ENCODE measurements around the gene OMP. TPM values are rescaled to one million over a fixed set of nuclear protein-coding genes. Genes with fewer than 3 reads are reported as not detected.

Gene OMP
- total RNA-seq, 2 experiments from 2014 or later: not detected

DNA sequence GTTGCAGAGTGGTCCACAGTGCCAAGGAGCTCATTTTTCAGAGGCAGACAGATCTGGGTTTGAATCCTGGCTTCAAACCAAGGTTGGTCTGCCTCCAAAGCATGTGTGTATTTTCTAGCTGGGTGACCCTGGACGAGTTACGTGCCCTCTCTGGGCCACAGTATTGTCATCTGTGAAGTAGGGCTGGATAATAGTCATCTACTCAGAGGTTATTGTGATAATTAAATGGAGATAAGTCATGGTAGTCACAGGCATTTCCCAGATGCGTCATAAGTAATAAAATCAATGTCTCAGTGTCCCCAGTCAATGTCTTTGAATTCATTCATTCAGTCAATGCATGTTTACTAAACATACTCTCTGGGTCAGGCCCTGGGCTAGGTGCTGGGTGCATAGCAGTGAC is 8.6 kb downstream of the OMP start:
- intact Hi-C loops (cut with DNase I, micrococcal nuclease): no loop called here
- Mint-ChIP-seq H3K27ac (no peak overlapping the region), H3K9me3 (no peaks in the 10 kb centered on the region), H3K4me1 (ENCODE audit: low read depth) (no peaks in the 10 kb centered on the region), H3K27me3 (no peaks in the 10 kb centered on the region), H3K4me3 (no peak overlapping the region), H3K36me3 (ENCODE audit: low read depth) (no peaks in the 10 kb centered on the region)
- TF ChIP-seq, protein P1, sequence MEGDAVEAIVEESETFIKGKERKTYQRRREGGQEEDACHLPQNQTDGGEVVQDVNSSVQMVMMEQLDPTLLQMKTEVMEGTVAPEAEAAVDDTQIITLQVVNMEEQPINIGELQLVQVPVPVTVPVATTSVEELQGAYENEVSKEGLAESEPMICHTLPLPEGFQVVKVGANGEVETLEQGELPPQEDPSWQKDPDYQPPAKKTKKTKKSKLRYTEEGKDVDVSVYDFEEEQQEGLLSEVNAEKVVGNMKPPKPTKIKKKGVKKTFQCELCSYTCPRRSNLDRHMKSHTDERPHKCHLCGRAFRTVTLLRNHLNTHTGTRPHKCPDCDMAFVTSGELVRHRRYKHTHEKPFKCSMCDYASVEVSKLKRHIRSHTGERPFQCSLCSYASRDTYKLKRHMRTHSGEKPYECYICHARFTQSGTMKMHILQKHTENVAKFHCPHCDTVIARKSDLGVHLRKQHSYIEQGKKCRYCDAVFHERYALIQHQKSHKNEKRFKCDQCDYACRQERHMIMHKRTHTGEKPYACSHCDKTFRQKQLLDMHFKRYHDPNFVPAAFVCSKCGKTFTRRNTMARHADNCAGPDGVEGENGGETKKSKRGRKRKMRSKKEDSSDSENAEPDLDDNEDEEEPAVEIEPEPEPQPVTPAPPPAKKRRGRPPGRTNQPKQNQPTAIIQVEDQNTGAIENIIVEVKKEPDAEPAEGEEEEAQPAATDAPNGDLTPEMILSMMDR (IDR thresholded peaks at IDR 0.05): no peak
- ChIA-PET CTCF (no interaction called here), POLR2A (no interaction called here)
- DNase-seq (no peak), ATAC-seq (ENCODE audit: poor library complexity) (no peak)
- Histone ChIP-seq H3K4me3 (ENCODE audit: low read length) (no peak overlapping the region), H3K27ac (ENCODE audit: low read depth in 1 of 2, low read length in 2 of 2) (no peak overlapping the region), H3K4me1 (ENCODE audit: insufficient read depth, low read length) (no peaks in the 10 kb centered on the region), H3K36me3 (ENCODE audit: insufficient read depth, low read length) (no peaks in the 10 kb centered on the region), H3K9me3 (ENCODE audit: control insufficient read depth in 1 of 2, insufficient read depth in 1 of 2, low read length in 2 of 2) (no peaks in the 10 kb centered on the region), H3K27me3 (ENCODE audit: control insufficient read depth in 1 of 2, insufficient read depth in 2 of 2, low read length in 2 of 2) (no peaks in the 10 kb centered on the region)

DNA sequence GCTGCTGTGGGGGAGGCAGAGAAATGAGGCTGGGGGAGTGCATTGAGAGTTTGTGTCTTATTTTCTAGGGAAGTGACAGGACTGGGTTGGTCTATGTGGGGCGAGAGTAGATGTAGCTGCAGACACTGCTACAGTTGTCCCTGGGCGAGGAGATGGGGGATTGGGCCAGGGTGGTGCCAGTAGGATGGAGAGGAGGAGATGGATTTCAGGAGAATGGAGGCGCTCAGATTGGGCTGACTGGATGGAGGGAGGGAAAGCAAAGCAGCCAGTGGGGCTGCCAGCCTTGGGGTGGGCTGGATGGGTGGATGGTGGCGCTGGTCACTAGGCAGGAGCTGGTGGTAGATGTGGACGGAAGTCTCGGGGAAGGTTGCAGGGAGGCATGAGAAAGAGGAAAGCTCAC is 9.3 kb downstream of the OMP start:
- H3K4me3 ChIP-seq (ENCODE audit: low read length): no peak overlapping the region
- Mint-ChIP-seq H3K36me3 (ENCODE audit: low read depth) (no peaks in the 10 kb centered on the region), H3K27ac (no peak overlapping the region), H3K9me3 (no peaks in the 10 kb centered on the region), H3K27me3 (no peaks in the 10 kb centered on the region), H3K4me3 (no peak overlapping the region), H3K4me1 (ENCODE audit: low read depth) (no peaks in the 10 kb centered on the region)
- CTCF ChIA-PET: no interaction called here
- POLR2A ChIA-PET: no interaction called here
- no peaks in the 10 kb centered on the region for H3K4me1 ChIP-seq (ENCODE audit: insufficient read depth, low read length)
- no peaks in the 10 kb centered on the region for H3K27me3 ChIP-seq (ENCODE audit: control insufficient read depth in 1 of 2, insufficient read depth in 2 of 2, low read length in 2 of 2)
- TF ChIP-seq, protein P1 (IDR thresholded peaks at IDR 0.05): no peak
- intact Hi-C loops (cut with DNase I, micrococcal nuclease): no loop called here
- H3K36me3 ChIP-seq (ENCODE audit: insufficient read depth, low read length): no peaks in the 10 kb centered on the region
- H3K27ac ChIP-seq (ENCODE audit: low read depth in 1 of 2, low read length in 2 of 2): no peak overlapping the region
- no peak for ATAC-seq (ENCODE audit: poor library complexity)
- no peak for DNase-seq
- no peaks in the 10 kb centered on the region for H3K9me3 ChIP-seq (ENCODE audit: control insufficient read depth in 1 of 2, insufficient read depth in 1 of 2, low read length in 2 of 2)

DNA sequence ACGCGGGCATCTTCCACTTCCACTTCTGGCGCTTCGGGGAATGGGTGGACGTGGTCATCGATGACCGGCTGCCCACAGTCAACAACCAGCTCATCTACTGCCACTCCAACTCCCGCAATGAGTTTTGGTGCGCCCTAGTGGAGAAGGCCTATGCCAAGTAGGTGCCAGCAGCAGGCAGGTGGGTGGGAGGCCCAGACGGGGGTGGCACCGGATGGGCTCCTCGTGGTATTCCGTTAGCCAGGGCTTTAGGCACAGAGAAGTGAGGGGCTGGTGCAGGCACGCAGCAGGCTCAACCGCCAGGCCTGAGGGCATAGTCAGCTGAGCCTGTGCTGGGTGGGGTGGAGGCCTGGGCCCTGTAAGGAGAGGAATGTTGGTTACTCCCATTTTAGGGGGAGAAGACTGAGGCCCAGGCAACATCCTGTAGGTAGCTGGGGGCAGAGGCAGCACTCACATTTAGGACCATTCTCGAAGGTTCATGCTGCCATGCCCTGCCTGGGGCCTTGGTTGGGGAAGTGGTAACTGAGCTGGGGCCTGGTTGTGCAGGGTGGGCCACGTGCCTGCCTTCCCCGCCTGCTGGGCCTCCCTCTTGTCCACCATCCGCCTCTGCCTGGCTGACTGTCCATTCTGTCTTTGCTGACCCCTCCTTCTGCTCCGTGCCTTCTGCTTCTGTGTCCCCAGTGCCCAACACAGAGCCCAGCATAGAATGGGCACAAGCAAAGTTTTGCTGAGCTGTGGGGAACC is 10.2 kb downstream of the OMP start:
- ATAC-seq (ENCODE audit: poor library complexity) (no peak), DNase-seq (no peak)
- Histone ChIP-seq H3K27ac (ENCODE audit: low read depth in 1 of 2, low read length in 2 of 2) (no peak overlapping the region), H3K36me3 (ENCODE audit: insufficient read depth, low read length) (no peaks in the 10 kb centered on the region), H3K4me3 (ENCODE audit: low read length) (no peak overlapping the region), H3K9me3 (ENCODE audit: control insufficient read depth in 1 of 2, insufficient read depth in 1 of 2, low read length in 2 of 2) (no peaks in the 10 kb centered on the region), H3K27me3 (ENCODE audit: control insufficient read depth in 1 of 2, insufficient read depth in 2 of 2, low read length in 2 of 2) (no peaks in the 10 kb centered on the region), H3K4me1 (ENCODE audit: insufficient read depth, low read length) (no peaks in the 10 kb centered on the region)
- ChIA-PET CTCF (no interaction called here), POLR2A (interaction anchor here (0.7 kb wide), 1 partner anchor 1492 kb away, joined by 3 read pairs; no protein-coding TSS in a partner anchor)
- Mint-ChIP-seq H3K36me3 (ENCODE audit: low read depth) (no peaks in the 10 kb centered on the region), H3K27me3 (no peaks in the 10 kb centered on the region), H3K4me1 (ENCODE audit: low read depth) (no peaks in the 10 kb centered on the region), H3K4me3 (no peak overlapping the region), H3K9me3 (no peaks in the 10 kb centered on the region), H3K27ac (no peak overlapping the region)
- TF ChIP-seq, protein P1 (IDR thresholded peaks at IDR 0.05): no peak
- intact Hi-C loops (cut with DNase I, micrococcal nuclease): no loop called here
